Measurements from ENCODE around the gene NKAPL.
A peak's percentile ranks its signal among the peaks of the same experiment; 100 is the strongest.

The NKAPL gene

DNA sequence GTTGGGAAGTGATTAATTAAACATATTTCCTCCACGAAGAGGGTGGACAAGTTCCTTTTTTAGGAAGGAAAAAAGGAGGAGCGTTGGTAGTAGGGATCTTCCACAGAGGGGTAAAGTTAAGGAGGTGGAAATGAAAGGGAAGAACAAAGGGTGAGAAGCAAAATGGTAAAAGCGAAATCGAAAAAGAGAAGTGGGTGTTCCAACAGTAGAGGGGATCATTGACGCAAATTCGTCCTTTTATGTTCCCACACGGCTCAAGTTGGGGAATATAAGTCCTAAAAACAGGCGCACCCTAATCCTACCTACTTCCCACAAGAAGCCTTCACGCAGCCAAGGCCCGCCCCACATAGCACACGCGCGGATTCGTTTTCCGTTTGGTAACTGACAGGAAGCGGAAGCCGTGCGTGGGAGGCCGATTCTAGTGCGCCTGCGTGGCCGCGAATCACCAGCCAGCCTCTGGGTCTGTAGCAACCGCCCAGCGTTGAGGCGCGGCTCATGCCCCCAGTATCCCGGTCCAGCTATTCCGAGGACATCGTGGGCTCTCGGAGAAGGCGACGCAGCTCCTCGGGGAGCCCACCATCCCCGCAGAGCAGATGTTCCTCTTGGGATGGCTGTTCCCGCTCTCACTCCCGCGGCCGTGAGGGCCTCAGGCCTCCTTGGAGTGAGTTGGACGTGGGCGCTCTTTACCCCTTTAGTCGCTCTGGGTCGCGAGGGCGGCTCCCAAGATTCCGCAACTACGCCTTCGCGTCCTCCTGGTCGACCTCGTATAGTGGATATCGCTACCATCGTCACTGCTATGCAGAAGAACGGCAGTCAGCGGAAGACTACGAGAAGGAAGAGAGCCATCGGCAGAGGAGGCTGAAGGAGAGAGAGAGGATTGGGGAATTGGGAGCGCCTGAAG, at the start of gene NKAPL:
Gene NKAPL (plus strand): TSS at position 421 of the 901 bp plus-strand sequence. CDS start 75 bp downstream, at position 496.
- no peak for DNase-seq (ENCODE audit: low read depth, low spot score)

DNA sequence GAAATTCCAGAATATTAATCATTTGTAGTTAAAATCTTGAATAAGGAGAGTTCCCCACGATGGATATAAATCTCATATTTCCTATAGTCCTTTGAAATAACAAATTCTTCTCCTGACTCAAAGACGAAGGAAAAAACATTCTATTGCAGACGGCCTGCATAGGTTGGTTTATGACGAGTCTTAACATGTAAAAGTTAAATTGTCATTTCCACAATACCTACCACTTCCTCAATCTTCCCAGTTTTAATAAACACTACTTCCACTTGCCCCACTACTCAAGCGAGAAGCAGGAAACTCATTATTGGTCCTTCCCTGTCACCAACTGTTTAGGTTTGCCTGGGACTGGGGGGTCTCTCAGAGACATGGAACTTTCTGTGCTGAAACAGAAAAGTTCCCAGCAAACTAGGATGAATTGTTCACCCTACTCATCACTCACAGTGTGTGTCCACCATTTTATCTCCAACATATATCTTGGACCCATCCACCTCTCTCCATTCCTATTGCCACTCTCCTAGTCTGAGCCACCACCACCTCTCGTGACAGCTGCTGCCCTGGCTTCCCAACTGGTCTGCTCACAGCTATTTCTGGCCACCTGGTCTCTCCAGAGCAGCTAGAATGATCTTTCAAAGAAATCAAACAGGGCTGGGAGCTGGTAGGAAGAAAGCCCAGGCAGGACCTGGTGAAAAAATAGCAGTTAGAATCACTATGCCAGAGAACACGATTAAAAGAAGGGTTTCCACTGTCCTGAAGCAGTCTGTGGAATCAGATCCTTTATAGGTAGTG, 49.2 kb upstream of the NKAPL start:
- DNase-seq (ENCODE audit: low read depth, low spot score) = no peak

DNA sequence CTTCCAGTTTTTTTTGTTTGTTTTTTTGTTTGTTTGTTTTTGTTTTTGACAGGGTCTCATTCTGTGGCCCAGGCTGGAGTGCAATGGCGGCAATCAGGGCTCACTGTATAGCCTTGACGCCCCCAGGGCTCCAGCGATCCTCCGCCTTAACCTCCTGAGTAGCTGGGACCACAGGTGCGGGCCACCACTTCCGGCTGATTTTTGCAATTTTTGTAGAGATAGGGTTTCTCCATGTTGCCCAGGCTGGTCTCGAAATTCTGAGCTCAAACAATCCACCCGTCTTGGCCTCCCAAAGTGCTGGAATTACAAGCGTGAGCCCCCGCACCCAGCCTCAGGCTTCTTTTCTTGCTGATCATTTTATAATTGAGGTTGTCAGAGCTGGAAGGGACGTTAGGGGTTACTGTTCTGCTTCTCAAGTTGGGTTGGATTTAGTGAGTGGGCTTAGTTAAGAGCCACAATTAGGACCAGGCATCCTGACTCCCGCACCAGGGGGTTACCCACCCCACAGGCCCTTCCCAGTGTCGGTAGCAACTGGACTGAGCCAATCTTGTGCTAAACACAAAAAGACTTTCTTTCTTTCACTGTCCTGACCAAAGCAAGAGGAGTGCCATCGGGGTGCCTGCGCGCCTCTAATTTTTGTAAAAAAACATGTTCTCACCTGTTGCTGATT, 47.1 kb upstream of the NKAPL start:
- no peak for DNase-seq (ENCODE audit: low read depth, low spot score)

DNA sequence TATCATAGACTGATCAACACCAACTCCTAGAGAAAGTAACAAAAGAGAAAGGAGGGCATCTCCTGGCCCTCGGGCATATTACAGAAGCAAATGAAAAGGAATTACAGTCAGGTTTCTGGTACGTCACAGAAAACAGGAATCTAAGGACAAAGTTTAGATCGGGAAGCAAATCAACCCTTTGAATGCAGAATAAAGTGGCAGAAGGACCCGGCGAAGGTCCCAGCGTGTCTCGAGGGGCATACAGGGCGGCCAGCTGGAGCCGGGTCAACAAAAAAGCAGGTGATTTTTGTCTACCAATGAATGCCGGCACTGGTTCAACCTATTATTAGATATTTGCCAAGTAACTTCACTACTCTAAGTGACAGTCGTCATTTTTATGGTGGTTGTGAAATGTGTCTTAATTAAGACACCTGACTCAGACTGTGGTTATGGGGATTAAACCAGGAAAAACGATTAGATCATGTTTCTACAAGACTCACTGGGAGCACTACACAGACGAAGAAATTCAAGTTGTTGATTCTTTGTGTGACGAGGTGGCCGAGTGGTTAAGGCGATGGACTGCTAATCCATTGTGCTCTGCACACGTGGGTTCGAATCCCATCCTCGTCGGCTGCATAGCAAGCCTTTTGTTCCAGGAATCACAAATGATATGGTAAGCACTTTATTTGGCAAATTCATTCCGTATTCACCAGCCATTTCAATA, 46.4 kb upstream of the NKAPL start:
- no peak for DNase-seq (ENCODE audit: low read depth, low spot score)

DNA sequence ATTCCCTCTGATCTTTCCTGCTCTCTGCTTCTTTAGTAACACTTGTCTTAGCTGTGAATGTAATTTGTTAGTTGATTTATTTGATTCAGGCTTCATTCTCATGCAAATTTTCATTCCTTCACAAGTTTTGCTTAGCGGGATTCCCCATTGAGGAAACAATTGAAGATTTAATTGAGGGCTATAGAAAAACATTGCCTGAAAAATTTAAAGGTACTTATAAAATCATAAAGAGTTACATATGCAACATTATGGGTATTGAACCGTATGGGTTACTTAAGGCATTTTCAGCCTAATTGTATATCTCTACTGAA, 45.9 kb upstream of the NKAPL start:
- no peak for DNase-seq (ENCODE audit: low read depth, low spot score)

DNA sequence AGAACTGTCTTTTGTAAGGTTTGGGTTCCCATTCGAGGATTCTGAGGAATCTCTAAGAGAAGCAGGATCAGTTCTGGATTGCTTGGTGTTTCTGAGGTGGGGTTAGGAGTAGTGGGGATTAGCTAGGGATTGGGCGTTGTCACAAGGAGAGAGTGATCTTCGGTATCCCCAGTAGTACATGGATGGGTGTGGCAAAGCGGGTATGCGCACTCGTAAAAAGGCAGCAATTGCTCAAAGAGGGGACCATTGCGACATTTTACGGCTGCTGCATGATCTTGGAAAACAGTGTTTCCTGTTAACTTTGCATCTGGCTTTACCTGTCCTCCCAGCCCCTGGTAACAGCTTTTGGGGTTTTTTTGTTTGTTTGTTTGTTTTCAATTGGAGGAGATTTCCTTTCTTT, 43.7 kb upstream of the NKAPL start:
- DNase-seq (ENCODE audit: low read depth, low spot score) = no peak

DNA sequence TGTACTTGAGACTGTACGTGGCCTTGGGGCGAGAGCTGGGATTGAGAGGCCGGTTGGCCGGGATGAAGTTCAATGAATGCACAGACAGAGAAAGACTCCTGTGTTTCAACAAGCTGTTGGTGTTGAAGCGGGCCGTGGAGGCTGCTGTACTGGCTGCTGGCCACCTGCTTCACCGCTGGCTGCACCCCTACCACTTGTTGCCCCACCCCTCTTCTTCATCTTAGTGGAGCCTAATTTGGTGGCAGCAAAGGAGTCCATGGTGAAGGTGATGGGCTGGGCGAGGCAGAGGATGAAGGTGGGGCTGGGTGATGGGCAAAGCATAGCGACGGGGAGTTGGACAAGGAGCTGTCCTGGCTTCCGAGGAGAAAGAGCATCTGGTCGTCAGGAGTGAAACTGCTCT, 41.2 kb upstream of the NKAPL start:
- no peak for DNase-seq (ENCODE audit: low read depth, low spot score)

DNA sequence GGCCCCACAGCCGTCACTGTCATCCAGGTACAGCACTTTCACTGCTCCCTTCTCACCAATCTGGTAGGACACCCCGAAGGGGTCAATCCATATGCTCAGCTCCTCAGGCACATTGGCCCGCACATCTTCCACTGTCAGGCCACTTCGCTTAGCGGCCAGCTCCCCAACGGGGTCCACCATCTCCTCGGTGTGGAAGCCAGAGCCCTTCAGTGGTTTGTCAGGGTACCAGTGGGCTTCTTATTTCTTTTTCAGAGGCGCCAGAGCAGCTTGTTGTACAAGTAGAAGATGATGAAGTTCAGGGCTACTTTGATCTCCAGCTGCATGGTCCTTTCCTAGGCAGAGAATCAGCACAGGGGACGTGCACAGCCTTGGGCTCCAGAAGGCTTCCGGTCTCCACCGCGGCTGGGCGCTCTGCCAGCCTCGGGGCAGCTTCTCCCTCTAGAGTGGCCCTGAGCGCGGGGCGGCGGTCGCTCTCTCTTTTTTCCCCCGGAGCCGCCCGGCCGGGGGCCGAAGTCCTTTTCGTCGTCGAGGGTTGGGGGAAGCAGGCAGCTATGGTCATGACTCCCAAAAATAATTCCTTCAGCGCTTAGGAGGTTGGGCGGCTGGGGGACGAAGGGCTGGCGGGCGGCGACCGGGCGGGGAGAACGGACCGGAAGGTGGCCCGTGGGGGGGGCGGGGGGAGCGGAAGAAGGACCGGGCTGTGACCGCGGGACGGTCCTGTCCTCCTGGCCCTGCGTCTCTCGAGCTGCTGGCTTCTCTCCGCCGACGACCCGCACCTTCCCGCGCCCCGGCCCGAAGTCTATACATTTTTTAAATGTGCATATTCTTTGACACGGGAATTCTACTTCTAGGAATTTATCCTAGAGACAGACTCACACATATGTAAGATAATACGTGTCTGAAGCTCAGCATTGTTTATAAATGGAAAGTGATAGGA, 40.5 kb upstream of the NKAPL start:
- DNase-seq (ENCODE audit: low read depth, low spot score) = no peak

DNA sequence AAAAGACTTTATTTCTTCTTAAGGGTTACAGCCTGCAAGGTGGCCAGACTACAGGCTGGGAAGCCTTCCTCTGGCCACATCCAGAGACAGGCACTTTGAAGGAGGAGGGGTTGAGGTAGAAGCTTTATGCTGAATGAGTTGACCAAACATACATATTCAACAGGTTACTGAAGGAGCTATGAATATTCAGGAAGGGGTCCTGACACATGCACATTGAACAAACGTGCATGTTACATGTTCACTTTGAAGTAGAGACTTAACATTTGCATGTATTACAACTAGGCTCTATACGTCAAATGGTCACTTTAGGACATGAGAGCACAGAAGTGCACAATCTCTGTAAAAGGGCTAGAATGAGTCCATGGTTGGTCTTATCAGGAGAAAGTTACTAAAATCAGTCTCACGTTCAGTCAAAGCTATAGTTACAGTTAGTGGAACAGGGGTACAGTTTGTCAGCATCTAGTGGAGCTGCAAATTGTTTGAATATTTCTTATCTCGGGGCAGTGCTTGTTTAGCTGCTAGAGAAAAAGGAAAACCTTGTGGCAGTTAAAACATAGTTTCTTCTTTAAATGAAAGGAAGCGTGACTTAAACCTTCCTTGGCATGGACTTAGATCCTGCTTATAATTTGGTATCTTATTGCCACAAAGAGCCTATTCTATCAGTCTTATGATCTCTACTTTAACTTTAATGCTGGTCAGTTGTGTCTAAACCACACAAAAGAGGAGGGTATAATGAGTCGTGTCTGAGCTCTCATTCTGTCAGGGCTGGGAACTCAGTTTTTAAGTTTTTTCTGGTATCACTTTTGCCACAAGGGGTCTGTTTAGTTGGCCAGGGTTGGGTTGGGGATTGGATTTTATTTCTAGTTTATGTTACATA, 38.6 kb upstream of the NKAPL start:
- no peak for DNase-seq (ENCODE audit: low read depth, low spot score)

DNA sequence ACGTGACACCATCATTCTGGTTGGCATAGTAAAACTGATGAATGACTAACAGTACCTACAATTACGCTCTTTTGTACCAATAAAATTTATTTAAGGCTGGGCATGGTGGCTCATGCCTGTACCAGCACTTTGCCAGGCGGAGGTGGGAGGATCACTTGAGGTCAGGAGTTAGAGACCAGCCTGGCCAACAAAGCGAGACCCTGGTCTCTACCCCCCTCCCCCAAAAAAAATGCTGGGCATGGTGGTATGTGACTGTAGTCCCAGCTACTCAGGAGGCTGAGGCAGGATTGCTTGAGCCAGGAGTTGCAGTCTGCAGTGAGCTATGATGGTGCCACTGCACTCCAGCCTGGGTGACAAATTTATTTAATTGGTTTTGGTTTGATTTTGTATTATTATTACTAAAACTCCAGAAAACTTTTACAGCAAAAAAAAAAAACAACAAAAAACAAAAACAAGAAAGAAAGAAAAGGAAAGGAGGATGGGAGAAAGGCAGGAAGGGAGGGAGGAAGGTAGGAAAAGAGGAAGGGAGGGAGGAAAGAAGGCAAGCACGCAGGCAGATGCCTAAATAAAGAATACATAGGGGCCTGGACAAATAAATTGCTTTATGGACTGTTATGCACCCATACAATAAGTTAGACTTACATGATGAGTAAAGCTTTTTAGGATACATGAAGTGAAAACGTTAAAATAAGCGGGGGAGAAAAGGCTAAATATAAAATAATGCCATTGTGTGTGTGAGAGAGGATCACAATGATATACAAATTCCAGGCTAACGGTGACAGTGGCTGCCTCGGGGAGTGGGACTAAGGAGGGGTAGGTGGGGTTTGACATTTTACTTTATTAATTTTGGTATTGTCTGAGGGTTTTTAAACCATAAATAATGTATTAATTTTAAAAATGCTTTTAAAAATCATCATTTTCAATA, 34.7 kb upstream of the NKAPL start:
- DNase-seq (ENCODE audit: low read depth, low spot score) = no peak

DNA sequence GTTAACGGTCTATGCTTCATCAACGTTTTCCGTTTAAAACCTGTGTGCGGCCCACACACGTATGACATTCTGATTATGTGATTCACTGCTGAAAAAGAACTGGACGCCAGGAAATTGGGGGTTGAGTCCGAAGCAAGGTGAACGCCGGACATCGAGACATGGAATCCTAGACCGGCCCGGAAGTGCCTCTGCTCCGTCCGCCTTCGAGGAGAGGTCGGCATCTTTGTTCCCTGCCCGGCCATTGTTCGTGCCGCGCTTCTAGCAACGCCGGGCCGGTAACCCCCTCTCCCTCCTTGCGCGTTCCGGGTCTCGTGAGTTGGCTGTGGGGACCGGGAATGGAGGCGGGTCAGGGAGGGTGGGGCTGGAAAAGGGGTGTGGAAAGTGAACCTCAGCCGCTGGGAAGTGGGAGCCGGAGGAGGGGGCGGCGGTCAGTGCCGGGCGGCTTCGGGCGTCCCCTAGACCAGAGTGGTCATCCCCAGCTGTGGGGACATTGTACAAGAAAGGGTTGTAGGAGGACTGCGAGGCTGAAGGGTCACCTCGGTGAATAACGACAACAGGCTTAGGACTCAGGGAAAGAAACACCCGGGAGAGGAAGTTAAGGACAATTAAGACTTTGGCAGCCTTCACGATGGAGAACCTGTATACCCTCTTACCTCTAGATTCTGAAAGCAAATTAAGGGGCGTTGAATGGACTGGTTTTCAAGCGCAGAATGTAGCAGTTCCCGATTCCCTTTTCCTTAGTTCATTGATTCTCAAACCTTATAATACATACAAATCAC, 33.9 kb upstream of the NKAPL start, which contains the start of gene ZSCAN9:
Gene ZSCAN9 (plus strand): TSS at position 220 of the 779 bp plus-strand sequence. CDS start 1,810 bp downstream, outside the sequence.
- peak; percentile 46 for DNase-seq (ENCODE audit: low read depth, low spot score)

DNA sequence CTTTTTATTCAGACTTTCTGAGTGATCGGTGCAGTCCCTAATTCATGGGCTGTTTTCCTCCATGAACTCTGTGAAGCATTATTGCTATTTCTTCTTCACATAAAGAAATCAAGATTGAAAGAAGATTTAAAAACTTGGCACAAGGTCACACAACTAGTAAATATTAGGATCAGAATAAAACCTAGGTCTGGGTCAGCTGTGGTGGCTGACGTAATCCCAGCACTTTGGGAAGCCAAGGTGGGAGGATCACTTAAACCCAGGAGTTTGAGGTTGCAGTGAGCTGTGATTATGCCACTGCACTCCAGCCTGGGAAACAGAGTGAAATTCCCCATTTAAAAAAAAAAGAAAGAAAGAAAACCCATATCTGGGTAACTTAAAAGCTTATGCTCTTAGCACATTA, 32.6 kb upstream of the NKAPL start:
- no peak for DNase-seq (ENCODE audit: low read depth, low spot score)

DNA sequence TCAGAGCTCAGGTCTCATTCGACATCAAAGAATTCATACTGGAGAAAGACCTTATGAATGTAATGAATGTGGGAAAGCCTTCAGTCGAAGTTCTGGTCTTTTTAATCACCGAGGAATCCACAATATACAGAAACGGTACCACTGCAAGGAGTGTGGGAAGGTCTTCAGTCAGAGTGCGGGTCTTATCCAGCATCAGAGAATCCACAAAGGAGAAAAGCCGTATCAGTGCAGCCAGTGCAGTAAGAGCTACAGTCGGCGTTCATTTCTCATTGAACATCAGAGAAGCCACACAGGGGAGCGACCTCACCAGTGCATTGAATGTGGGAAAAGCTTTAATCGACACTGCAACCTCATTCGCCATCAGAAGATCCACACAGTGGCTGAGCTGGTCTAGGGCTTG, 26.3 kb upstream of the NKAPL start:
- DNase-seq (ENCODE audit: low read depth, low spot score) = no peak

DNA sequence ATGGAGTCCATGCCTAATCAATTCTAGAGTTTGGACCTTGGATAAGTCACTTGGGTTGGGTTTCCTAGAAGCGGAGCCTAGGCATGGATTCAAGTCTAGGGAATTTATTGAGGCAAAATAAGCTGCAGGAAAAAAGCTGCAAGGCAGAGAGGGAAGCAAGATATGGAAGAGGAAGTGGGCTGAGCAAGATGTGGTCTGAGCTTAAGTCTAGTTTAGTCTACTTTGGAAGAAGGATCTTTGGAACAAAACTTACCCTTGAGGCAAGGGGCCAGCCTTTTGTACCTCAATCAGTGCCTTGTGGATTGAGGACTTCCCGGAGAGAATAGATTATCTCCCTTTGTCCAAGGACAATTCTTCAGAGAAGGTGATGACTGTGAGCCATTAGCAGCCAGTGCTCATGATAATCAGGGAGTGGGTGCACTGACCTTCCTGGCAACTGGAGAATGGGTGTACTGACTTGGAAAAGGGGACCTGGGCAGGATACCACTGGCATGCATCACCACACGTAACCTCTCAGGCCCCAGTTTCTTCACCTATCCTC, 23.1 kb upstream of the NKAPL start:
- DNase-seq (ENCODE audit: low read depth, low spot score) = no peak

DNA sequence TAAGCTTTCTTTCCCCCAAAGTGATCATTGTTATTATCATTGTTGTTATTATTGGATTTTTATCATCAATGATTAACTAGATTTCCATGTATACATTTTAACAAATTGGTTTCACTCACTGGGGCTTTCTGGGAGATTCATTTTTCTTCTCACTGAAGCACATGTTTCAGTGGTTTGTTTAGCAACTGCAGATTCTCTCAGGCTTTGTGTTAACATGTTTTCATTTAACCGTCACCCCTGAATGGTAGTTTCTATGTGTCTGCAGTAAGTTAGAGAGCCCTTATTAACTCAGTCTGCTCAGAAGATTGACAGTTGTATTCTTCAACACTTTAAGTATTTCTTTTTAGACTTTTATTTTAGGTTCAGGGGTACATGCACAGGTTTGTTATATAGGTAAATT, 19.5 kb upstream of the NKAPL start:
- no peak for DNase-seq (ENCODE audit: low read depth, low spot score)

DNA sequence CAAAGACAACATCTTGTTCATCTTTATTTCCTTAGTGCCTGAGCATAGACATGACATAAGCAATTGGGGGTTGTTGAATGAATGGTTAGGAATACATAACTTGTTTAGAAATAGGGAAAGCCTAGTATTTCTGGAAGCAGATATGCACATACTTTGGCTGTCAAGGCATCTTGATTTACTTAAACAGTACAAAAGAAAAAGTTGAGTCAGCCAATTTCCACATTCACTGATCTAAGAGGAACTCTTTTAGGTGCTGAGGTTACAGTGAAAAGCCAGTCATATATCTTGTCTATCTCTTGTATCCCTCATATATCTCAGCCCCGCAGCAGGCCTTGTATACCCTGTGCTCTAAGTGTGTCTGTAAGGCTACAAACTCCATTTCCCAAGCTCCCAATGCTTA, 18.6 kb upstream of the NKAPL start:
- no peak for DNase-seq (ENCODE audit: low read depth, low spot score)

DNA sequence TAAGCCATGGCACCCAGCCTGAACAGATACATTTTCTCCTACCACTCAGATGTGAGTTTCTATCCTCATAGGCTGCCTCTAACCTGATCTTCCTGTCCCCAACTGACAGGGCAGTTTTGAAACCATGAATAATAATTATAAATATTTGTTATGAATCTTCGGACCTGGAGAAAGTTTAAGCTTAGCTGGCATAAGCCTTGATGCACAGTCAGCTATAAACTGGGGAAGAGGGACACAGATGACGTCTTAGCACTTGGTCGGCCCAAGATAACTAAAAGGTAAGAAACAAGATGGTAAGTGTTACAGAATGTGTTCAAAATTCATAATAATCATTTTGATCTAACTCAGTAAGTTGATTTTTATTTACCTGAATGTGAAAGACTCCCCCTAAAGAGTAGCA, 15.2 kb upstream of the NKAPL start:
- no peak for DNase-seq (ENCODE audit: low read depth, low spot score)

All from brain pericyte (primary cell).